CD4-positive, alpha-beta T cell (primary cell): ENCODE results near the gene METRNL. TPM values are rescaled to one million over a fixed set of nuclear protein-coding genes. Genes with fewer than 3 reads are reported as not detected.
A peak's percentile ranks its signal among the peaks of the same experiment; 100 is the strongest.
"Not testable (repeated sequence)": the region's sequence is repeated elsewhere in the genome, so short reads cannot be mapped to it uniquely, and the experiment has no call there.

Experiments
- ATAC-seq: fragments of 200-7000 bp; cut with Tn5 transposase; one replicate; pipeline ENCODE4 v1.10.0; 2022; ENCODE audit warnings: mild to moderate bottlenecking; ENCODE audit not compliant: poor library complexity
- CTCF ChIA-PET: fragments of 350-600 bp; sonication (Branson Sonifier 250); formaldehyde crosslinking; loops from one replicate; lab custom pipeline; 2021; ENCODE audit warnings: antibody characterized with exemption, inconsistent platforms; lab: Charles Lee
- POLR2A ChIA-PET: fragments of 350-600 bp; sonication (Branson Sonifier 250); formaldehyde crosslinking; loops from one replicate; lab custom pipeline; 2021; ENCODE audit warnings: antibody characterized with exemption, inconsistent platforms; lab: Charles Lee
- DNase-seq, 14 experiments: peaks; one replicate each; pipeline ENCODE4 v3.0.0-alpha.2; 2013 to 2020; ENCODE audit warnings: mixed read lengths in 2 of 14
- H3K27ac ChIP-seq, 2 donors: one replicate each; pipeline versions ENCODE4 v1.5.1 to v1.7.0; 2013; ENCODE audit warnings: low read length in 2 of 2, low read depth in 1 of 2, mild to moderate bottlenecking in 1 of 2
- H3K27me3 ChIP-seq, 2 experiments: 1 replicate in 1 of 2; 2 replicates in 1 of 2; pipeline versions ENCODE4 v1.6.1 to v1.7.0; 2013; ENCODE audit warnings: low read length in 2 of 2, control low read depth in 1 of 2, mild to moderate bottlenecking in 1 of 2, moderate library complexity in 1 of 2; ENCODE audit not compliant: insufficient read depth in 2 of 2, control insufficient read depth in 1 of 2
- H3K36me3 ChIP-seq: one replicate; pipeline ENCODE4 v1.6.1; 2013; ENCODE audit warnings: low read length, control low read depth; ENCODE audit not compliant: insufficient read depth
- H3K4me1 ChIP-seq: one replicate; pipeline ENCODE4 v1.6.1; 2013; ENCODE audit warnings: low read length, control low read depth; ENCODE audit not compliant: insufficient read depth
- H3K4me3 ChIP-seq: one replicate; pipeline ENCODE4 v1.5.1; 2013; ENCODE audit warnings: mild to moderate bottlenecking, low read length, moderate library complexity
- H3K9me3 ChIP-seq, 2 experiments: 1 replicate in 1 of 2; 2 replicates in 1 of 2; pipeline versions ENCODE4 v1.6.1 to v1.7.0; 2013; ENCODE audit warnings: low read length in 2 of 2, mild to moderate bottlenecking in 2 of 2, control low read depth in 1 of 2, moderate library complexity in 1 of 2; ENCODE audit not compliant: control insufficient read depth in 1 of 2, insufficient read depth in 1 of 2
- H3K27ac Mint-ChIP-seq: one replicate; pipeline ENCODE4 v1.8.0; 2020; ENCODE audit warnings: mixed read lengths
- H3K27me3 Mint-ChIP-seq: one replicate; pipeline ENCODE4 v1.8.0; 2021; ENCODE audit warnings: mixed read lengths
- H3K36me3 Mint-ChIP-seq: one replicate; pipeline ENCODE4 v1.8.0; 2021; ENCODE audit warnings: low read depth, mixed read lengths
- H3K4me1 Mint-ChIP-seq: one replicate; pipeline ENCODE4 v1.8.0; 2021; ENCODE audit warnings: low read depth, mixed read lengths
- H3K4me3 Mint-ChIP-seq: one replicate; pipeline ENCODE4 v1.8.0; 2020; ENCODE audit warnings: mild to moderate bottlenecking, mixed read lengths
- H3K9me3 Mint-ChIP-seq: one replicate; pipeline ENCODE4 v1.8.0; 2020; ENCODE audit warnings: mixed read lengths
- intact Hi-C, 2 experiments: fragments of 100-400 bp; cut with DNase I in 1 of 2; cut with micrococcal nuclease in 1 of 2; formaldehyde crosslinking; loops; one replicate each; pipeline versions ENCODE4 v1.15.1 to v1.9.0; 2023 to 2025; cut with DNase I, micrococcal nuclease
- total RNA-seq, 174 experiments: library from RNA in 2 of 174; stranded (reverse) in 2 of 174; gene quantifications; one replicate each; pipeline ENCODE4 v1.2.3 and lab custom pipeline; 2021 to 2026
- TF ChIP-seq, protein P1 (sequence below): fragments of 200-600 bp; IDR thresholded peaks from one replicate; pipeline ENCODE4 v1.8.0; 2022; ENCODE audit warnings: antibody characterized with exemption, mild to moderate bottlenecking

METRNL gene
- total RNA-seq, 2 experiments from 2014 or later, result 24.5 to 26.9 TPM

DNA sequence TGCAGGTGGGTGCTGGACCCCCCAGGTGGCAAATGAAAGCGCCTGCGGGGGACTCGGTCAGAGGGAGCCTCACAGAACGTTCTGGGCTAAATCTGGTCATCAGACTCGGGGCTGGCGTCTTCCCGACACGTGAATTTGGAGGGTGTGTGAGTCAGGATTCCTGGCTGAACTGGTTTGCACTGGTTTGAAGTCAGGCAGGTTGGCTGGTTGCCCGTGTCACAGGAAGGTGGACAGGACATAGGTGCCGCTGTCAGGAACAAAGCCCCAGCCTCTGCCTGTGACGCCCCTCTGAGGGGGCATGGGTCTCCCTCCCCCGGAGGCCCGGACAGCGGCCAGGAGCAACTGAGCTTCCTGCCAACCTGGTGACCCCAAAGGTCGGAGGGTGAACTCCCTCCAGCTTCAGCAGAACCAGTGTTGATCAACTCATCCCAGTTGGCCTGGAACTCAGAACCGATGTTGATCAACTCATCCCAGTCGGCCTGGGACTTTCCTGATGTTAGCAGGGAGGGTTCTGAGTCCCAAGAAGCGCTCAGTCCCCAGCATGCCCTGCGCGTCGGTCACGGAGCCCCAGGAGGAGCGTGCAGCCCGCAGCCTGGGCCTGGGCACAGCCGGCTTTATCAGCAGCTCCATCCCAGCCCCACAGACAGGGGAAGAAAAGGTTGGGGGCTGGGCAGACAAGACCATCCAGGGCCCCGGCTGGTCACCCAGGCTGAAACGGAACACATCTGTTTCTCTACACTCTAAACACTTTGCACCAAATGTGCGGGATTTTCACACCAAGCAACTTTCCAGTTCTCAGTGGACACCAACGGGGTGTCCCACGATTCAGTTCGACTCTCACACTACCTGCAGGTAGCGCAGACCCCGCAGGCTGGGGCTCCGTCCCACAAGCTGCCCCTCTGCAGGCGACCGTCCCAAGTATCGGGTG lies 14.4 kb upstream of the METRNL start:
- Histone ChIP-seq H3K4me1 (peaks cover 14% of the 10 kb centered on the region), H3K27ac (no peak overlapping the region), H3K27me3 (no peaks in the 10 kb centered on the region), H3K4me3 (no peak overlapping the region), H3K36me3 (no peaks in the 10 kb centered on the region), H3K9me3 (no peaks in the 10 kb centered on the region)
- ATAC-seq, result no peak
- peaks cover 10% of the 10 kb centered on the region for H3K4me1 Mint-ChIP-seq
- CTCF ChIA-PET, result no interaction called here
- H3K27ac Mint-ChIP-seq, result no peak overlapping the region
- DNase-seq, result peak in 2 of 14 experiments; percentile 1 to 31
- intact Hi-C loops, result no loop called here
- no peaks in the 10 kb centered on the region for H3K27me3 Mint-ChIP-seq
- TF ChIP-seq, protein P1, sequence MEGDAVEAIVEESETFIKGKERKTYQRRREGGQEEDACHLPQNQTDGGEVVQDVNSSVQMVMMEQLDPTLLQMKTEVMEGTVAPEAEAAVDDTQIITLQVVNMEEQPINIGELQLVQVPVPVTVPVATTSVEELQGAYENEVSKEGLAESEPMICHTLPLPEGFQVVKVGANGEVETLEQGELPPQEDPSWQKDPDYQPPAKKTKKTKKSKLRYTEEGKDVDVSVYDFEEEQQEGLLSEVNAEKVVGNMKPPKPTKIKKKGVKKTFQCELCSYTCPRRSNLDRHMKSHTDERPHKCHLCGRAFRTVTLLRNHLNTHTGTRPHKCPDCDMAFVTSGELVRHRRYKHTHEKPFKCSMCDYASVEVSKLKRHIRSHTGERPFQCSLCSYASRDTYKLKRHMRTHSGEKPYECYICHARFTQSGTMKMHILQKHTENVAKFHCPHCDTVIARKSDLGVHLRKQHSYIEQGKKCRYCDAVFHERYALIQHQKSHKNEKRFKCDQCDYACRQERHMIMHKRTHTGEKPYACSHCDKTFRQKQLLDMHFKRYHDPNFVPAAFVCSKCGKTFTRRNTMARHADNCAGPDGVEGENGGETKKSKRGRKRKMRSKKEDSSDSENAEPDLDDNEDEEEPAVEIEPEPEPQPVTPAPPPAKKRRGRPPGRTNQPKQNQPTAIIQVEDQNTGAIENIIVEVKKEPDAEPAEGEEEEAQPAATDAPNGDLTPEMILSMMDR, result no peak
- H3K36me3 Mint-ChIP-seq, result no peaks in the 10 kb centered on the region
- POLR2A ChIA-PET, result no interaction called here
- H3K9me3 Mint-ChIP-seq, result no peaks in the 10 kb centered on the region
- H3K4me3 Mint-ChIP-seq, result no peak overlapping the region

DNA sequence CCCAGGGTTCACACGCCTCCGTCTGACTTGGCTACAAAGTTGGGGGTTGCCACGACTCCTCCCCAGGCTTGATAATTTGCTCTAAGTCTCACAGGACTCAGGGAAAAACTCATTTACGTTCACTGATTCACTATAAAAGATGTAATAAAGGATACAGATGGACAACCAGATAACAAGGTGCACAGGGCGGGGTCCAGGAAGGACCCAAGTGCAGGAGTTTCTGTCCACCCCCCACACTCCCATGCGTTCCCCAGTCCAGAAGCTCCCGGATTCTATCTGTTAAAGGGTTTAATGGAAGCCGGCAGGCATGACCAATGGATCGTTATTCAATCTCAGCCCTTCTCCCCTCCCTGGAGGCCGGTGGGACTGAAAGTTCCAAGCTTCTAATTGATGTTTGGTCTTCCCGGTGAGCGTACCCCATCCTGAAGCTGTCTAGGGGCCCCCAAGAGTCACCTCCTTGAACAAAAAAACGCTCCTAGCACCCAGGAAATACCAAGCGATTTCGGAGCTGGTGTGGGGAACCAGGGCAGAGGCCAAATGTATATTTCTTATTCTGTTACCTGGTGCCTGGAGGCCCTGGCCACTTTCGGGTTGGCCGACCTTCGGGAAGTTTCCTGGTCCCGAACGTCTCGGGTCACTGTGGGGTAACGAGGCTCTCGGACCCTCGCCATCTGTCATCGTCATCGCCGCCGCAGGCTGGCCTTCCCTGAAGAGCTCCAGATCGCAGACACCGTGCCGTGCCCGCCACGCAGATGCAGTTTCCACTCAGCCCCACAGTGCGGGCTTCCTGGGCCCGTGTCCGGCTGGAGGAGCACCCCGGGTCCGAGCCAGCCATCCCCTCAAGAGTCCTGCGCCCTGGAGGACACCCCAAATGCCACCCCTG lies 13.5 kb upstream of the METRNL start:
- H3K27me3 Mint-ChIP-seq, result no peaks in the 10 kb centered on the region
- DNase-seq (peak in 2 of 14 experiments; percentile 1 to 27), ATAC-seq (no peak)
- Histone ChIP-seq H3K4me3 (no peak overlapping the region), H3K9me3 (no peaks in the 10 kb centered on the region), H3K36me3 (no peaks in the 10 kb centered on the region), H3K27ac (no peak overlapping the region), H3K27me3 (no peaks in the 10 kb centered on the region), H3K4me1 (peaks cover 23% of the 10 kb centered on the region)
- POLR2A ChIA-PET, result no interaction called here
- no peak overlapping the region for H3K4me3 Mint-ChIP-seq
- CTCF ChIA-PET, result no interaction called here
- no peak overlapping the region for H3K27ac Mint-ChIP-seq
- H3K36me3 Mint-ChIP-seq, result no peaks in the 10 kb centered on the region
- intact Hi-C loops, result no loop called here
- TF ChIP-seq, protein P1, result no peak
- H3K9me3 Mint-ChIP-seq, result no peaks in the 10 kb centered on the region
- peaks cover 15% of the 10 kb centered on the region for H3K4me1 Mint-ChIP-seq

DNA sequence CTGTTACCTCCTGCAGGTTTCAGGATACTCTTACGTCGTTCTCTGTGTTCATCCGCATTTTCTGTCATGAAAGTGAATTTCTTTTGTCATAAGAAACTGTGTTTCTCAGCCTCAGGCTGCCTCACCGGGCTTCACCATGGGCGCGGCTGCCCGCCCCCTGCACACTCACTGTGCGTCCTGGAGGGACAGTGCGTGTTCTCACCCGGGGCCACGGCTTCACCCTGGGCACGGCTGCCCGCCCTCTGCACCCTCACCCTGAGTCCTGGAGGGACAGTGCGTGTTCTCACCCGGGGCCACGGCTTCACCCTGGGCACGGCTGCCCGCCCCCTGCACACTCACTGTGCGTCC lies 12.9 kb upstream of the METRNL start:
- H3K36me3 ChIP-seq, H3K27ac ChIP-seq, intact Hi-C loops, H3K27ac Mint-ChIP-seq, H3K27me3 Mint-ChIP-seq, H3K4me3 Mint-ChIP-seq, POLR2A ChIA-PET, H3K9me3 Mint-ChIP-seq, H3K27me3 ChIP-seq, H3K36me3 Mint-ChIP-seq, ATAC-seq, CTCF ChIA-PET, DNase-seq, H3K4me3 ChIP-seq, H3K9me3 ChIP-seq: not testable (repeated sequence)
- H3K4me1 ChIP-seq, result peaks cover 29% of the 10 kb centered on the region
- peaks cover 21% of the 10 kb centered on the region for H3K4me1 Mint-ChIP-seq
